IMR-90 (cell line): ENCODE measurements around the gene NAALAD2. TPM values are rescaled to one million over a fixed set of nuclear protein-coding genes. Genes with fewer than 3 reads are reported as not detected.

Experiments used
- ATAC-seq: fragments of 200-7000 bp; cut with Tn5 transposase; 2 replicates; pipeline ENCODE4 v1.9.1; 2020; ENCODE audit warnings: low read depth, mild to moderate bottlenecking, moderate library complexity
- BruUV-seq: library from RNA; stranded (reverse); fragments of 400-500 nt; replicated peaks from 2 replicates; lab custom pipeline; 2021; lab: Mats Ljungman, UMichigan
- CTCF ChIA-PET: fragments of 300-600 bp; formaldehyde crosslinking; extraction: SDS; loops from one replicate; lab custom pipeline; 2021; ENCODE audit warnings: antibody characterized with exemption; lab: Yijun Ruan, JAX
- POLR2A ChIA-PET: fragments of 300-600 bp; sonication (Branson Sonifier 250); formaldehyde crosslinking; loops from one replicate; lab custom pipeline; 2022; ENCODE audit warnings: antibody characterized with exemption; ENCODE audit not compliant: unreplicated experiment; lab: Charles Lee
- DNase-seq: peaks from one replicate; pipeline ENCODE4 v3.0.0; 2013
- H2AFZ ChIP-seq: replicated peaks from 2 replicates; pipeline ENCODE3; 2013; ENCODE audit warnings: low read length, mild to moderate bottlenecking; ENCODE audit not compliant: poor library complexity
- H2AK5ac ChIP-seq: 2 replicates; pipeline ENCODE4 v1.6.1; 2013; ENCODE audit warnings: low read depth, low read length, inconsistent platforms
- H2AK9ac ChIP-seq: replicated peaks from 2 replicates; pipeline ENCODE3; 2013; ENCODE audit warnings: mild to moderate bottlenecking, low read depth, low read length, moderate library complexity; ENCODE audit not compliant: poor library complexity
- H2BK120ac ChIP-seq: 2 replicates; pipeline ENCODE4 v1.6.1; 2013; ENCODE audit warnings: low read depth, low read length, inconsistent platforms
- H2BK15ac ChIP-seq: 3 replicates; pipeline ENCODE4 v1.6.1; 2013; ENCODE audit warnings: low read depth, low read length, inconsistent platforms
- H2BK20ac ChIP-seq: 2 replicates; pipeline ENCODE4 v1.6.1; 2013; ENCODE audit warnings: low read depth, mild to moderate bottlenecking, inconsistent platforms, low read length, moderate library complexity
- H2BK5ac ChIP-seq: 2 replicates; pipeline ENCODE4 v1.6.1; 2013; ENCODE audit warnings: mild to moderate bottlenecking, low read depth, low read length, inconsistent platforms; ENCODE audit not compliant: poor library complexity, severe bottlenecking
- H3K14ac ChIP-seq: replicated peaks from 2 replicates; pipeline ENCODE4 v1.6.1; 2013; ENCODE audit warnings: low read depth, low read length, inconsistent platforms
- H3K18ac ChIP-seq: 2 replicates; pipeline ENCODE4 v1.6.1; 2013; ENCODE audit warnings: low read depth, low read length, control low read depth
- H3K23ac ChIP-seq: 2 replicates; pipeline ENCODE4 v1.6.1; 2013; ENCODE audit warnings: low read depth, low read length, inconsistent platforms
- H3K27ac ChIP-seq: 2 replicates; pipeline ENCODE4 v1.5.1; 2013; ENCODE audit warnings: mild to moderate bottlenecking, control low read depth, low read length; ENCODE audit not compliant: insufficient read depth
- H3K27me3 ChIP-seq: 2 replicates; pipeline ENCODE4 v1.6.1; 2013; ENCODE audit warnings: low read length; ENCODE audit not compliant: control insufficient read depth, insufficient read depth
- H3K36me3 ChIP-seq: 2 replicates; pipeline ENCODE4 v1.6.1; 2013; ENCODE audit warnings: low read length, mixed read lengths; ENCODE audit not compliant: control insufficient read depth, insufficient read depth
- H3K4ac ChIP-seq: 2 replicates; pipeline ENCODE4 v1.6.1; 2013; ENCODE audit warnings: low read depth, low read length, inconsistent platforms
- H3K4me1 ChIP-seq: 2 replicates; pipeline ENCODE4 v1.6.1; 2013; ENCODE audit warnings: low read length, mixed read lengths; ENCODE audit not compliant: control insufficient read depth, insufficient read depth
- H3K4me2 ChIP-seq: 2 replicates; pipeline ENCODE4 v1.6.1; 2013; ENCODE audit warnings: low read depth, mild to moderate bottlenecking, control low read depth, low read length, moderate library complexity
- H3K4me3 ChIP-seq: 2 replicates; pipeline ENCODE4 v1.5.1; 2013; ENCODE audit warnings: low read depth, mild to moderate bottlenecking, control low read depth, low read length, moderate library complexity; ENCODE audit not compliant: insufficient read depth
- H3K56ac ChIP-seq: 2 replicates; pipeline ENCODE4 v1.6.1; 2013; ENCODE audit warnings: low read length, inconsistent platforms; ENCODE audit not compliant: insufficient read depth; ENCODE audit errors: extremely low read depth
- H3K79me1 ChIP-seq, 2 experiments: 2 replicates each; pipeline ENCODE4 v1.6.1; 2013; ENCODE audit warnings: low read length in 2 of 2, inconsistent platforms in 1 of 2, low read depth in 1 of 2
- H3K9ac ChIP-seq: 2 replicates; pipeline ENCODE4 v1.6.1; 2013; ENCODE audit warnings: low read depth, low read length, control low read depth
- H3K9me1 ChIP-seq: 2 replicates; pipeline ENCODE4 v1.6.1; 2013; ENCODE audit warnings: low read length, inconsistent platforms; ENCODE audit not compliant: insufficient read depth
- H3K9me3 ChIP-seq: 2 replicates; pipeline ENCODE4 v1.6.1; 2013; ENCODE audit warnings: low read length; ENCODE audit not compliant: control insufficient read depth, insufficient read depth
- H4K20me1 ChIP-seq: 2 replicates; pipeline ENCODE4 v1.6.1; 2013; ENCODE audit warnings: low read length, inconsistent platforms; ENCODE audit not compliant: insufficient read depth
- H4K5ac ChIP-seq: 2 replicates; pipeline ENCODE4 v1.6.1; 2013; ENCODE audit warnings: mild to moderate bottlenecking, low read depth, low read length, control low read depth
- H4K8ac ChIP-seq, 2 experiments: 2 replicates each; pipeline ENCODE4 v1.6.1; 2013; ENCODE audit warnings: low read depth in 2 of 2, low read length in 2 of 2, control low read depth in 1 of 2, inconsistent platforms in 1 of 2
- H4K91ac ChIP-seq: 2 replicates; pipeline ENCODE4 v1.6.1; 2013; ENCODE audit warnings: low read depth, low read length, inconsistent platforms; ENCODE audit not compliant: insufficient read depth
- BHLHE40 ChIP-seq: fragments of 150-350 bp; IDR thresholded peaks from 2 replicates; pipeline ENCODE4 v1.6.1; 2016; ENCODE audit warnings: mild to moderate bottlenecking, low read depth, low read length
- CEBPB ChIP-seq: IDR thresholded peaks from 2 replicates; pipeline ENCODE4 v1.6.1; 2012; ENCODE audit warnings: low read depth, low read length, improper control_type of control experiment
- CHD1 ChIP-seq: IDR thresholded peaks from 2 replicates; pipeline ENCODE4 v1.6.1; 2012; ENCODE audit warnings: low read depth, low read length, improper control_type of control experiment
- FOS ChIP-seq: fragments of 150-350 bp; IDR thresholded peaks from 2 replicates; pipeline ENCODE4 v1.6.1; 2016; ENCODE audit warnings: low read depth, low read length
- MAFK ChIP-seq: IDR thresholded peaks from 2 replicates; pipeline ENCODE4 v1.6.1; 2012; ENCODE audit warnings: low read depth, low read length, improper control_type of control experiment
- MAZ ChIP-seq: IDR thresholded peaks from 2 replicates; pipeline ENCODE4 v1.6.1; 2012; ENCODE audit warnings: low read depth, mild to moderate bottlenecking, low read length, improper control_type of control experiment, moderate library complexity, borderline replicate concordance
- MXI1 ChIP-seq: IDR thresholded peaks from 2 replicates; pipeline ENCODE4 v1.6.1; 2012; ENCODE audit warnings: low read depth, mild to moderate bottlenecking, low read length, moderate library complexity, borderline replicate concordance
- NFE2L2 ChIP-seq: fragments of 150-350 bp; IDR thresholded peaks from 2 replicates; pipeline ENCODE4 v1.6.1; 2016; ENCODE audit warnings: low read depth, mild to moderate bottlenecking, low read length
- POLR2A ChIP-seq: IDR thresholded peaks from 2 replicates; pipeline ENCODE4 v1.6.1; 2012; ENCODE audit warnings: mild to moderate bottlenecking, low read depth, low read length
- RAD21 ChIP-seq: IDR thresholded peaks from 2 replicates; pipeline ENCODE4 v1.6.1; 2012; ENCODE audit warnings: low read length, improper control_type of control experiment
- RCOR1 ChIP-seq: IDR thresholded peaks from 2 replicates; pipeline ENCODE4 v1.6.1; 2012; ENCODE audit warnings: mild to moderate bottlenecking, low read length, improper control_type of control experiment; ENCODE audit not compliant: insufficient replicate concordance
- RFX5 ChIP-seq: IDR thresholded peaks from 2 replicates; pipeline ENCODE4 v1.8.0; 2012; ENCODE audit warnings: low read depth, mild to moderate bottlenecking, low read length, moderate library complexity
- WGBS, 2 experiments: methylation state at CpG; one replicate each; pipeline versions ENCODE4 v1.1.5 to v1.1.7; 2013; ENCODE audit warnings: missing lambda C conversion rate in 2 of 2; ENCODE audit not compliant: insufficient read length in 1 of 2; ENCODE audit errors: extremely low coverage in 2 of 2; 5-methylcytosine and 5-hydroxymethylcytosine counted together
- dilution Hi-C: fragments of 300-500 bp; cut with HindIII; formaldehyde crosslinking; loops from one replicate; pipeline ENCODE4 v1.14.3; 2018; ENCODE audit warnings: low sequenced_read_pairs; ENCODE audit not compliant: unreplicated experiment
- in situ Hi-C: fragments of 300-500 bp; cut with MboI; formaldehyde crosslinking; loops from 3 replicates; pipeline ENCODE4 v1.14.3; 2019; ENCODE audit warnings: low sequenced_read_pairs, inconsistent platforms, mixed read lengths
- intact Hi-C: fragments of 100-400 bp; cut with micrococcal nuclease; formaldehyde crosslinking; loops from 2 replicates; pipeline ENCODE4 v1.10.0; 2022
- polyA plus RNA-seq, 3 experiments: library from polyadenylated mRNA; depleted of rRNA; stranded (reverse); fragments of >200 nt; gene quantifications; 2 replicates each; pipeline ENCODE4 v1.2.3, GENCODE V29; 2012; ENCODE audit warnings: low replicate concordance in 1 of 3
- total RNA-seq: library from RNA; depleted of rRNA; stranded (reverse); fragments of >200 nt; gene quantifications from 2 replicates; pipeline ENCODE4 v1.2.3, GENCODE V29; 2012
- TF ChIP-seq, protein P1 (sequence below): conservative IDR thresholded peaks from 2 replicates; pipeline ENCODE4 v1.5.1; 2012; ENCODE audit warnings: mild to moderate bottlenecking, low read depth, low read length, improper control_type of control experiment
- TF ChIP-seq, protein P2 (sequence below): fragments of 150-350 bp; IDR thresholded peaks from 2 replicates; pipeline ENCODE4 v1.6.1; 2017; ENCODE audit warnings: mild to moderate bottlenecking, antibody characterized with exemption, low read length, low read depth
- TF ChIP-seq, protein P3 (sequence below): fragments of 150-350 bp; IDR thresholded peaks from 2 replicates; pipeline ENCODE4 v1.6.1; 2016; ENCODE audit warnings: low read depth, mild to moderate bottlenecking, low read length, moderate library complexity, borderline replicate concordance

NAALAD2 gene
- total and polyA plus RNA-seq, 2 of the 4 experiments (the other 2 are of a cell fraction) = under 0.01 to 0.09 TPM

DNA sequence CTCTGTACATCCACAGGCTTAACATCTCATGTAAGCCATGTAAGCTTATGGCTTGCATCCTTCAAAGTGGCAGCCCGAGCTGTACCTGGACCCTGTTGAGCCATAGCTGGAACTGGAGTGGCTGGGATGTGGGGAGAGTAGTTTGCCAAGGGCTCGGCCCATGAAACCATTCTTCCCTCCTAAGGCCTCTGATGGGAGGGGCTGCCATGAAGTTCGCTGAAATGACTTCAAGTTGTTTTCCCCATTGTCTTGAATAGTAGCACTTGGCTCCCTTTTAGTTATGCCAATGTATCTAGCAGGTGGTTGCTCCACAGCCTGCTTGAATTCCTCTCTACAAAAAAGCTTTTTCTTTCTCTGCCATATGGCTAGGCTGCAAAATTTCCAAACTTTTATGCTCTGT is 93.6 kb downstream of the NAALAD2 start:
- Histone ChIP-seq H2BK5ac (no peak overlapping the region), H2AFZ (no peak overlapping the region), H3K4me1 (no peaks in the 10 kb centered on the region), H3K4me3 (no peak overlapping the region), H3K27me3 (no peaks in the 10 kb centered on the region), H2BK15ac (no peak overlapping the region), H3K4ac (no peak overlapping the region), H4K91ac (no peak overlapping the region), H3K4me2 (no peak overlapping the region), H3K18ac (no peak overlapping the region), H2BK20ac (no peak overlapping the region), H3K27ac (no peak overlapping the region), H3K9me1 (no peaks in the 10 kb centered on the region), H4K5ac (no peak overlapping the region), H3K79me1 (peaks cover 0 to 5% of the 10 kb centered on the region in 2 experiments; a peak in 1 of 4 replicates), H3K36me3 (no peaks in the 10 kb centered on the region), H4K20me1 (no peaks in the 10 kb centered on the region), H3K9me3 (no peaks in the 10 kb centered on the region; the same call in 1 of the 2 replicates), H3K23ac (no peak overlapping the region), H4K8ac (no peak overlapping the region), H3K56ac (no peak overlapping the region), H3K9ac (no peak overlapping the region), H2AK9ac (no peak overlapping the region), H2AK5ac (no peak overlapping the region), H2BK120ac (no peak overlapping the region), H3K14ac (no peak overlapping the region)
- TF ChIP-seq, protein P1, sequence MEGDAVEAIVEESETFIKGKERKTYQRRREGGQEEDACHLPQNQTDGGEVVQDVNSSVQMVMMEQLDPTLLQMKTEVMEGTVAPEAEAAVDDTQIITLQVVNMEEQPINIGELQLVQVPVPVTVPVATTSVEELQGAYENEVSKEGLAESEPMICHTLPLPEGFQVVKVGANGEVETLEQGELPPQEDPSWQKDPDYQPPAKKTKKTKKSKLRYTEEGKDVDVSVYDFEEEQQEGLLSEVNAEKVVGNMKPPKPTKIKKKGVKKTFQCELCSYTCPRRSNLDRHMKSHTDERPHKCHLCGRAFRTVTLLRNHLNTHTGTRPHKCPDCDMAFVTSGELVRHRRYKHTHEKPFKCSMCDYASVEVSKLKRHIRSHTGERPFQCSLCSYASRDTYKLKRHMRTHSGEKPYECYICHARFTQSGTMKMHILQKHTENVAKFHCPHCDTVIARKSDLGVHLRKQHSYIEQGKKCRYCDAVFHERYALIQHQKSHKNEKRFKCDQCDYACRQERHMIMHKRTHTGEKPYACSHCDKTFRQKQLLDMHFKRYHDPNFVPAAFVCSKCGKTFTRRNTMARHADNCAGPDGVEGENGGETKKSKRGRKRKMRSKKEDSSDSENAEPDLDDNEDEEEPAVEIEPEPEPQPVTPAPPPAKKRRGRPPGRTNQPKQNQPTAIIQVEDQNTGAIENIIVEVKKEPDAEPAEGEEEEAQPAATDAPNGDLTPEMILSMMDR = no peak
- TF ChIP-seq NFE2L2 (no peak), CEBPB (no peak), RFX5 (no peak), MXI1 (no peak), MAZ (no peak), POLR2A (no peak), CHD1 (no peak), MAFK (no peak), BHLHE40 (no peak), FOS (no peak), RAD21 (no peak), RCOR1 (no peak)
- TF ChIP-seq, protein P2, sequence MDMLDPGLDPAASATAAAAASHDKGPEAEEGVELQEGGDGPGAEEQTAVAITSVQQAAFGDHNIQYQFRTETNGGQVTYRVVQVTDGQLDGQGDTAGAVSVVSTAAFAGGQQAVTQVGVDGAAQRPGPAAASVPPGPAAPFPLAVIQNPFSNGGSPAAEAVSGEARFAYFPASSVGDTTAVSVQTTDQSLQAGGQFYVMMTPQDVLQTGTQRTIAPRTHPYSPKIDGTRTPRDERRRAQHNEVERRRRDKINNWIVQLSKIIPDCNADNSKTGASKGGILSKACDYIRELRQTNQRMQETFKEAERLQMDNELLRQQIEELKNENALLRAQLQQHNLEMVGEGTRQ = no peak
- TF ChIP-seq, protein P3, sequence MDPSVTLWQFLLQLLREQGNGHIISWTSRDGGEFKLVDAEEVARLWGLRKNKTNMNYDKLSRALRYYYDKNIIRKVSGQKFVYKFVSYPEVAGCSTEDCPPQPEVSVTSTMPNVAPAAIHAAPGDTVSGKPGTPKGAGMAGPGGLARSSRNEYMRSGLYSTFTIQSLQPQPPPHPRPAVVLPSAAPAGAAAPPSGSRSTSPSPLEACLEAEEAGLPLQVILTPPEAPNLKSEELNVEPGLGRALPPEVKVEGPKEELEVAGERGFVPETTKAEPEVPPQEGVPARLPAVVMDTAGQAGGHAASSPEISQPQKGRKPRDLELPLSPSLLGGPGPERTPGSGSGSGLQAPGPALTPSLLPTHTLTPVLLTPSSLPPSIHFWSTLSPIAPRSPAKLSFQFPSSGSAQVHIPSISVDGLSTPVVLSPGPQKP = no peak
- dilution Hi-C loops = no loop called here
- ChIA-PET CTCF (no interaction called here), POLR2A (no interaction called here)
- no TSS peak for BruUV-seq
- WGBS, 2 experiments = no CpG with 5 or more reads among the region's 3 CpGs
- no peak for DNase-seq
- intact Hi-C loops = no loop called here
- in situ Hi-C loops = no loop called here
- no peak for ATAC-seq
